Measurements from ENCODE around the gene ICE1.

- TF ChIP-seq CTCF (IDR thresholded peaks at IDR 0.05) = no peak
- TF ChIP-seq POLR2A (IDR thresholded peaks at IDR 0.05) = no peak
Observed at GRCh38 chr5:5531371-5531770, 108.9 kb downstream of the ICE1 start.

Data from testis (tissue), 2 donors.